Stomach smooth muscle (tissue), 2 donors: Measurements from ENCODE around the gene CRYBG1.

Experiments
- H3K27ac ChIP-seq: one replicate; pipeline ENCODE4 v1.7.0; 2013; ENCODE audit warnings: mild to moderate bottlenecking, low read length, inconsistent platforms
- H3K27me3 ChIP-seq, 2 donors: one replicate each; pipeline ENCODE4 v1.7.0; 2013; ENCODE audit warnings: low read length in 2 of 2; ENCODE audit not compliant: insufficient read depth in 2 of 2, control insufficient read depth in 1 of 2
- H3K36me3 ChIP-seq, 2 donors: one replicate each; pipeline ENCODE4 v1.7.0; 2013; ENCODE audit warnings: low read length in 2 of 2; ENCODE audit not compliant: control insufficient read depth in 2 of 2, insufficient read depth in 2 of 2
- H3K4me1 ChIP-seq: one replicate; pipeline ENCODE4 v1.7.0; 2013; ENCODE audit warnings: low read length; ENCODE audit not compliant: control insufficient read depth, insufficient read depth
- H3K4me3 ChIP-seq, 2 donors: one replicate each; pipeline ENCODE4 v1.7.0; 2013; ENCODE audit warnings: low read length in 2 of 2
- H3K9ac ChIP-seq, 2 donors: one replicate each; pipeline ENCODE4 v1.7.0; 2013; ENCODE audit warnings: low read length in 2 of 2, mild to moderate bottlenecking in 1 of 2
- H3K9me3 ChIP-seq, 2 donors: one replicate each; pipeline ENCODE4 v1.7.0; 2013; ENCODE audit warnings: low read length in 2 of 2; ENCODE audit not compliant: control insufficient read depth in 2 of 2
- donor health status: healthy.
- donor health status: Pancreatic carcinoma.

The CRYBG1 gene

DNA sequence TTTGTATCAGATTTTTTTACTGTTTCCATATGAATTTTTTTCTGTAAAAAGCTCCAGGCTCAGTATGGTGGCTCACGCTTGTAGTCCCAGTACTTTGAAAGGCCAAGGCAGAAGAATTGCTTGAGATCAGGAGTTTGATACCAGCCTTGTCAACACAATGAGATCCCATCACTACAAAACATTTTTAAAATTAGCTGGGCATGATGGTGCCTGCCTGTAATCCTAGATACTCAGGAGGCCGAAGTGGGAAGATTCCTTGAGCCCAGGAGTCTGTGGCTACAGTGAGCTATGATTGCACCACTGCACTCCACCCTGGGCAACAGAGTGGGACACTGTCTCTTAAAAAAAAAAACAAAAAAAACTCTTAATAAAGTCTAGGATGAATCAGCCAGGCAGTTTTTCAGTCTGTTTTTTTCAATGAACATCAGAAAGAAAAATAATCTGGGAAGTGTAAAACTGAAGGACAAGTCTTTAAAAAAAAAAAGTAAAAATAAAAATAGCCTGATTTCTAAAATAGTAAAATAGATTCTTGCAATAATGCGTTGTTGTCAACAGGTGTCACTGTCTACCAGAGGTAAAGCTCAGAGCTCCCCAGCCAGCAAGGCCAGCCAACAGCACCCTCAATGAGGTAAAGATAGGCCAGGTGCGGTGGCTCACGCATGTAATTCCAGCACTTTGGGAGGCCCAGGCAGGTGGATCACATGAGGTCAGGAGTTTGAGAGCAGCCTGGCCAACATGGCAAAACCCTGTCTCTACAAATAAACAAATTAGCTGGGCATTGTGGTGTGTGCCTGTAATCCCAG is 25.7 kb upstream of the CRYBG1 start:
- Histone ChIP-seq H3K9me3 (no peaks in the 10 kb centered on the region), H3K4me3 (no peak overlapping the region), H3K9ac (no peak overlapping the region), H3K27me3 (peaks cover 4 to 6% of the 10 kb centered on the region in 2 donors), H3K4me1 (no peaks in the 10 kb centered on the region), H3K27ac (no peak overlapping the region), H3K36me3 (no peaks in the 10 kb centered on the region)

GRCh38 chr6:106339334-106340029 is 21.0 kb upstream of the CRYBG1 start:
- Histone ChIP-seq H3K9me3 (no peaks in the 10 kb centered on the region), H3K36me3 (no peaks in the 10 kb centered on the region), H3K4me3 (no peak overlapping the region), H3K9ac (no peak overlapping the region), H3K4me1 (no peaks in the 10 kb centered on the region), H3K27ac (no peak overlapping the region), H3K27me3 (peaks cover 4 to 8% of the 10 kb centered on the region in 2 donors)

- Histone ChIP-seq H3K27ac (no peak overlapping the region), H3K4me1 (no peaks in the 10 kb centered on the region), H3K4me3 (no peak overlapping the region), H3K36me3 (no peaks in the 10 kb centered on the region), H3K9me3 (no peaks in the 10 kb centered on the region), H3K9ac (no peak overlapping the region), H3K27me3 (peaks cover 0 to 2% of the 10 kb centered on the region in 2 donors)
Measured at GRCh38 chr6:106347219-106347618, 13.3 kb upstream of the CRYBG1 start.

GRCh38 chr6:106356378-106356777 is 4.1 kb upstream of the CRYBG1 start:
- Histone ChIP-seq H3K27me3 (peaks cover 22 to 29% of the 10 kb centered on the region in 2 donors), H3K4me1 (peaks cover 11% of the 10 kb centered on the region), H3K4me3 (no peak overlapping the region), H3K9ac (no peak overlapping the region), H3K9me3 (no peaks in the 10 kb centered on the region), H3K27ac (no peak overlapping the region), H3K36me3 (no peaks in the 10 kb centered on the region)

DNA sequence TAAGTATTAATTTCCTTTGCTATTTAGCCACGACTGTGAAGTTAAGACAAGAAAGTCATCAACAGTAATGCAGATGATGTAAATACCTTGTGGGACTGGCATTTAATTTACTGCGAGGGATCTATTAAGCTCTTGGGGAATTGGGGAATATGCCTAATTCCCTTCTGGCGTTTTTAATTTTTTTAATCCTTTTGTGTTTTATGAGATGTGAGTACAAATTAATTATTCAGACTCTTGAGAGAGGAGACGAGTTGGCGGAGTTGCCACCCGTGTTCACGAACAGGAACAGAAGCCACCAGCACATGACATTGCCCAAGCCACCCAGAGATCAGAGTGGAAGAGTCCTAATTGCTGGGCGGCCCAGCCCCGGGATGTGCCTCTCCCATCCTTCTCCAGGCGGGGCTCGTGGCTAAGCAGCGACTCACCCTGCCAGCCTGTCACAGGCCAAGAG is 533 bp upstream of the CRYBG1 start:
- peak overlapping the region in 1 of 2 donors; percentile 67 for H3K4me3 ChIP-seq

GRCh38 chr6:106360989-106361430 is 493 bp downstream of the CRYBG1 start:
- Histone ChIP-seq H3K27ac (no peak overlapping the region), H3K4me3 (peak overlapping the region; percentile 49 to 67), H3K9me3 (no peaks in the 10 kb centered on the region), H3K4me1 (peaks cover 11% of the 10 kb centered on the region), H3K27me3 (peaks cover 23 to 31% of the 10 kb centered on the region in 2 donors), H3K9ac (no peak overlapping the region), H3K36me3 (no peaks in the 10 kb centered on the region)

More for the DNA sequence above, 533 bp upstream of the CRYBG1 start:
- peaks cover 11% of the 10 kb centered on the region for H3K4me1 ChIP-seq
- no peak overlapping the region for H3K27ac ChIP-seq
- H3K36me3 ChIP-seq, result no peaks in the 10 kb centered on the region
- peaks cover 23 to 31% of the 10 kb centered on the region in 2 donors for H3K27me3 ChIP-seq
- H3K9ac ChIP-seq, result no peak overlapping the region
- H3K9me3 ChIP-seq, result no peaks in the 10 kb centered on the region

DNA sequence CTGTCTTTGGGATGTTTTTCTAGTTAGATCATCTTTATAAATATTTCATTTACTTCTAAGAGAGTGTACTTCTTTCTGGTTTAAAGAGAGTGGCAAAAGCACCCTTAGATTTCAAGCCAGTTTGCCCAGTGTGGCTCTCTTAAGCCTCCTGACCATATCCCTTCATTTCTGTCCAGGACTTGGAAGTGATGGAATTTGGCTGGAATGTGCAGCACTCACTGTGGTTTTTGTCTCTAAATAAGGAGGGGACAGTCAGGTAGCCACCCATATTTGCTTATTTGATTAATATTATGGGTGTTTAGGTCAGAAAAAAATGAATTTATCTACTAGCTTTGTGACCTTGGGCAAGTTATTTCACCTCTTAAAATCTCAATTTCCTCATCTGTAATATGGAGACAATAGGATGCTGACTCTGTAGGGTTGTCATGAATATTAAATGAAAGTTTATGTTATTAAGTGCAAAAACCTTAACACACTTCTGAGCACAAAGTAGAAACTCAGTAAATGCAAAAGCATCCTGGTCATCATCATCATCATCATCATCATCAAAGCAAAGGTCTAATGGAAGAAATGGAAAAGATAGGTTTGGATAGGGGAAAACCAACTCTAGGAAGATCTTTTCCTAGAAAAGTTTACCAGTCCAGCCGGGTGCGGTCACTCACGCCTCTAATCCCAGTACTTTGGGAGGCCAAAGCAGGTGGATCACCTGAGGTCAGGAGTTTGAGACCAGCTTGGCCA is 3.1 kb downstream of the CRYBG1 start:
- H3K4me3 ChIP-seq, result no peak overlapping the region
- peaks cover 16 to 24% of the 10 kb centered on the region in 2 donors for H3K27me3 ChIP-seq
- H3K27ac ChIP-seq, result no peak overlapping the region
- H3K4me1 ChIP-seq, result peaks cover 11% of the 10 kb centered on the region
- H3K9ac ChIP-seq, result no peak overlapping the region
- no peaks in the 10 kb centered on the region for H3K36me3 ChIP-seq
- no peaks in the 10 kb centered on the region for H3K9me3 ChIP-seq

DNA sequence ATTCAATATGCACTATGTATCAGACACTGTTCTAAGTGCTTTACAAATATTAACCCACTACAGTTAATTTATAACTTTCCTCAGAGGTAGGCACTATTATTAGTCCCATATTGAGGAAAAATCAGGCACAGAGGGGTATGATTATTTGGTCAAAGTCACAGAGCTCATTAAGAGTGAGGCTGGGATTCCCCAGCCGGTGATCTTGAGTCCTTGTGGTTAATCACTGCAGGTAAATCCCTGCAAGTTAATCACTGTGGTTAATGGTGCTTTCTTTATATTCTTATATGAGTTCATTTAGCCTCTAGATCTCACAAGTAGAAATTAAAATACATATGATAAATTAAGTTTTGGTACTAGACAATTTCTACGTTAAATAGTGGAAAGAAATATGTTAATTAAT is 9.2 kb downstream of the CRYBG1 start:
- H3K9ac ChIP-seq, result no peak overlapping the region
- H3K27me3 ChIP-seq, result no peaks in the 10 kb centered on the region
- no peaks in the 10 kb centered on the region for H3K9me3 ChIP-seq
- H3K36me3 ChIP-seq, result no peaks in the 10 kb centered on the region
- no peaks in the 10 kb centered on the region for H3K4me1 ChIP-seq
- no peak overlapping the region for H3K27ac ChIP-seq
- no peak overlapping the region for H3K4me3 ChIP-seq

DNA sequence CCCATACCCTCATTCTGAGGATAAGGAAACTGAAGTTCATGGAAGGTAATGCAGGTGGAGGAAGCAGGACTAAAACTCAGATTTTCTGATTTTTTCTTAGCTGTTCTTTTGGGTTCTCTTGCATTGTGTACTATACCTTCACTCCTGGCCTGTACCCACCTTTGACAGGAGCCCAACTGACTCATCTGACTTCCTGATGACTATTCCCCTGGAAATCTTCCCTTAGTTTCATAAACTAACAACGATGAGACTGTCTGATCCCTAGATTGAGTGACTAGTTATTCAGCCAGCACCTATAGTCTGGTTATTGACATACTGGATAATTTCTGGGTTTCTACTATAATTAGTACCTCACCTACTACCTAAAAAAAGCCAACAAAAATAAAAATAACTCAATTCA is 10.1 kb downstream of the CRYBG1 start:
- no peaks in the 10 kb centered on the region for H3K4me1 ChIP-seq
- no peaks in the 10 kb centered on the region for H3K9me3 ChIP-seq
- no peak overlapping the region for H3K27ac ChIP-seq
- no peaks in the 10 kb centered on the region for H3K27me3 ChIP-seq
- H3K4me3 ChIP-seq, result no peak overlapping the region
- no peaks in the 10 kb centered on the region for H3K36me3 ChIP-seq
- H3K9ac ChIP-seq, result no peak overlapping the region

GRCh38 chr6:106372838-106373501 is 12.5 kb downstream of the CRYBG1 start:
- H3K27ac ChIP-seq, result no peak overlapping the region
- no peaks in the 10 kb centered on the region for H3K9me3 ChIP-seq
- no peaks in the 10 kb centered on the region for H3K27me3 ChIP-seq
- no peak overlapping the region for H3K4me3 ChIP-seq
- no peaks in the 10 kb centered on the region for H3K36me3 ChIP-seq
- H3K9ac ChIP-seq, result no peak overlapping the region
- no peaks in the 10 kb centered on the region for H3K4me1 ChIP-seq
